Thyroid gland (tissue), 4 donors: ENCODE data around the gene STH.

Source experiments
- POLR2A ChIP-seq, 2 donors: fragments of 450-650 bp; IDR thresholded peaks; one replicate each; pipeline ENCODE4 v1.6.1; 2017; ENCODE audit warnings: antibody characterized with exemption in 2 of 2, mild to moderate bottlenecking in 2 of 2, moderate library complexity in 1 of 2
- TF ChIP-seq, protein P1 (sequence below), 6 experiments: fragments of 200-600 bp in 3 of 6; fragments of 450-650 bp in 3 of 6; sonication (generic) in 3 of 6; IDR thresholded peaks; one replicate each; pipeline ENCODE4 v1.5.1; 2016 to 2019; ENCODE audit warnings: antibody characterized with exemption in 6 of 6, mild to moderate bottlenecking in 2 of 6, inconsistent platforms in 1 of 6, moderate library complexity in 1 of 6

DNA sequence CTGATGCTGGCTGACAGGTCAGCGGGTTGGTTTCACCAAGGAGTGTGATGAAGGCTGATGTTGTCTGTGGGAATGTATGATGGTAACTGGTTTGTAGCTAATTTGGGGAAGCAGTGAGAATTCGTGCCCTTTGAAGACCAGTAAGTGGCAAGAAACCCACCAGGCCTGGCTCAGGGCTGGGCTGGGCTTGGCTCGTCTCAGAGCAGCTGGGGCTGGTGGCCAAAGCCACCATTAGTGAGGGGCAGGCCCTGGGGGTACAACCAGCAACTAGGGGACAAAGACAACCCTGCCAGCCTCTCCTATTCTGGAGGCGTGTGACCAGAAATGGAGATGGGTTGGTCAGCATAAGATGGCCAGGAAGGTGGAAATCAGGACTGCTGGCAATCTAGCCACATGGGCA, 13.0 kb upstream of the STH start:
- TF ChIP-seq, protein P1, sequence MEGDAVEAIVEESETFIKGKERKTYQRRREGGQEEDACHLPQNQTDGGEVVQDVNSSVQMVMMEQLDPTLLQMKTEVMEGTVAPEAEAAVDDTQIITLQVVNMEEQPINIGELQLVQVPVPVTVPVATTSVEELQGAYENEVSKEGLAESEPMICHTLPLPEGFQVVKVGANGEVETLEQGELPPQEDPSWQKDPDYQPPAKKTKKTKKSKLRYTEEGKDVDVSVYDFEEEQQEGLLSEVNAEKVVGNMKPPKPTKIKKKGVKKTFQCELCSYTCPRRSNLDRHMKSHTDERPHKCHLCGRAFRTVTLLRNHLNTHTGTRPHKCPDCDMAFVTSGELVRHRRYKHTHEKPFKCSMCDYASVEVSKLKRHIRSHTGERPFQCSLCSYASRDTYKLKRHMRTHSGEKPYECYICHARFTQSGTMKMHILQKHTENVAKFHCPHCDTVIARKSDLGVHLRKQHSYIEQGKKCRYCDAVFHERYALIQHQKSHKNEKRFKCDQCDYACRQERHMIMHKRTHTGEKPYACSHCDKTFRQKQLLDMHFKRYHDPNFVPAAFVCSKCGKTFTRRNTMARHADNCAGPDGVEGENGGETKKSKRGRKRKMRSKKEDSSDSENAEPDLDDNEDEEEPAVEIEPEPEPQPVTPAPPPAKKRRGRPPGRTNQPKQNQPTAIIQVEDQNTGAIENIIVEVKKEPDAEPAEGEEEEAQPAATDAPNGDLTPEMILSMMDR (IDR thresholded peaks at IDR 0.05) = no peak
- no peak for TF ChIP-seq POLR2A (IDR thresholded peaks at IDR 0.05)
